ENCODE results near the gene CD6.

DNA sequence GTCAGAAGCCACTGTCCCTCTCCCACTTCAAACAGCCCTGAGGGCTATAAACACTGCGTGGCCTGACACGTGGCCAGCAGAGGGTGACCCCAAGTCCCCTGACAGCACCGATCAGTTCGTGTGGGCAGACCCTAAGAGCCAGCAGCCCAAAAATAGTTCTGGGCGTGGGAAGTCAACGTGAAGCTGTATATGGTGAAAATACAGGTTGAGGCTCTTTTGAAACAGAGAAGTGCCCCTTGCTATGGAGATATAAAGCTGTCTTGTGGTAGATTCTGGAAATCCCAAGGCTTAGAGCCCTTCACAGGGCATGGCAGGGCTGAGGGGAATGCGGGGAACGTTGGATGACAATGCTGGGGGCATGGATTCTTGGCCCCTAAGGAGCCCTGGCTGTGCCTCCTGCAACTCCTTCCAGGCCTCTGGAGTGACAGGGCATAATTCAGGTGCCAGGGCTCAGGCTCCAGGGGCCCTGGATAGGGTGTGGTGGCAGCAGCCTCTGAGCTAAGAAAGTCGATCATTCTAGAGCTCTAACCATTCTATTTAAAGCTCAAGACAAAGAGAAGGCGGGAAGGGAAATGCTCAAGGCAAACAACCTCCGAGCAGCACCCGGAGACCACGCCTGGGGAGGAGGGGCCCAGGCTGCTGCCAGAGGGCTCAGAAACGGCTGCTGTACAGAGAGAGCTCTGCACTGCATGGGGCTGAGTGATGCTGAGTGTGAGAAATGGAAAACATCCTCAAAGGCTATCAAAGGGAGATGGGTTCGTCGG, 70.5 kb downstream of the CD6 start:
- no peak for TF ChIP-seq GABPA (IDR thresholded peaks at IDR 0.05; ENCODE audit: borderline replicate concordance, insufficient read depth, low read length)
- TF ChIP-seq JUND (IDR thresholded peaks at IDR 0.05; ENCODE audit: low read length), result no peak
- TF ChIP-seq RFX5 (IDR thresholded peaks at IDR 0.05; ENCODE audit: borderline replicate concordance, low read depth, low read length), result no peak
- no peak for TF ChIP-seq EP300 (IDR thresholded peaks at IDR 0.05; ENCODE audit: borderline replicate concordance in 1 of 2, low read depth in 2 of 2, low read length in 2 of 2)
- TF ChIP-seq EZH2 (IDR thresholded peaks at IDR 0.05; ENCODE audit: low read depth, low read length, severe bottlenecking), result no peak
- TF ChIP-seq, protein P1, sequence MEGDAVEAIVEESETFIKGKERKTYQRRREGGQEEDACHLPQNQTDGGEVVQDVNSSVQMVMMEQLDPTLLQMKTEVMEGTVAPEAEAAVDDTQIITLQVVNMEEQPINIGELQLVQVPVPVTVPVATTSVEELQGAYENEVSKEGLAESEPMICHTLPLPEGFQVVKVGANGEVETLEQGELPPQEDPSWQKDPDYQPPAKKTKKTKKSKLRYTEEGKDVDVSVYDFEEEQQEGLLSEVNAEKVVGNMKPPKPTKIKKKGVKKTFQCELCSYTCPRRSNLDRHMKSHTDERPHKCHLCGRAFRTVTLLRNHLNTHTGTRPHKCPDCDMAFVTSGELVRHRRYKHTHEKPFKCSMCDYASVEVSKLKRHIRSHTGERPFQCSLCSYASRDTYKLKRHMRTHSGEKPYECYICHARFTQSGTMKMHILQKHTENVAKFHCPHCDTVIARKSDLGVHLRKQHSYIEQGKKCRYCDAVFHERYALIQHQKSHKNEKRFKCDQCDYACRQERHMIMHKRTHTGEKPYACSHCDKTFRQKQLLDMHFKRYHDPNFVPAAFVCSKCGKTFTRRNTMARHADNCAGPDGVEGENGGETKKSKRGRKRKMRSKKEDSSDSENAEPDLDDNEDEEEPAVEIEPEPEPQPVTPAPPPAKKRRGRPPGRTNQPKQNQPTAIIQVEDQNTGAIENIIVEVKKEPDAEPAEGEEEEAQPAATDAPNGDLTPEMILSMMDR (IDR thresholded peaks at IDR 0.05; ENCODE audit: control extremely low read depth in 1 of 3, insufficient read depth in 1 of 3, low read depth in 1 of 3, low read length in 3 of 3), result no peak
- TF ChIP-seq TAF1 (IDR thresholded peaks at IDR 0.05; ENCODE audit: low read depth, low read length), result no peak
- no peak for TF ChIP-seq RBBP5 (IDR thresholded peaks at IDR 0.05; ENCODE audit: borderline replicate concordance, low read depth, low read length)
- no peak for TF ChIP-seq SP4 (IDR thresholded peaks at IDR 0.05; ENCODE audit: low read length)
- TF ChIP-seq POLR2A (IDR thresholded peaks at IDR 0.05; ENCODE audit: control extremely low read depth in 1 of 2, low read depth in 2 of 2, low read length in 2 of 2), result no peak
- no peak for TF ChIP-seq BRCA1 (IDR thresholded peaks at IDR 0.05; ENCODE audit: low read depth, low read length)
- TF ChIP-seq TCF12 (IDR thresholded peaks at IDR 0.05; ENCODE audit: low read depth, low read length), result no peak

All from H1 (cell line).